ENCODE results near the gene FURIN.

FURIN gene

DNA sequence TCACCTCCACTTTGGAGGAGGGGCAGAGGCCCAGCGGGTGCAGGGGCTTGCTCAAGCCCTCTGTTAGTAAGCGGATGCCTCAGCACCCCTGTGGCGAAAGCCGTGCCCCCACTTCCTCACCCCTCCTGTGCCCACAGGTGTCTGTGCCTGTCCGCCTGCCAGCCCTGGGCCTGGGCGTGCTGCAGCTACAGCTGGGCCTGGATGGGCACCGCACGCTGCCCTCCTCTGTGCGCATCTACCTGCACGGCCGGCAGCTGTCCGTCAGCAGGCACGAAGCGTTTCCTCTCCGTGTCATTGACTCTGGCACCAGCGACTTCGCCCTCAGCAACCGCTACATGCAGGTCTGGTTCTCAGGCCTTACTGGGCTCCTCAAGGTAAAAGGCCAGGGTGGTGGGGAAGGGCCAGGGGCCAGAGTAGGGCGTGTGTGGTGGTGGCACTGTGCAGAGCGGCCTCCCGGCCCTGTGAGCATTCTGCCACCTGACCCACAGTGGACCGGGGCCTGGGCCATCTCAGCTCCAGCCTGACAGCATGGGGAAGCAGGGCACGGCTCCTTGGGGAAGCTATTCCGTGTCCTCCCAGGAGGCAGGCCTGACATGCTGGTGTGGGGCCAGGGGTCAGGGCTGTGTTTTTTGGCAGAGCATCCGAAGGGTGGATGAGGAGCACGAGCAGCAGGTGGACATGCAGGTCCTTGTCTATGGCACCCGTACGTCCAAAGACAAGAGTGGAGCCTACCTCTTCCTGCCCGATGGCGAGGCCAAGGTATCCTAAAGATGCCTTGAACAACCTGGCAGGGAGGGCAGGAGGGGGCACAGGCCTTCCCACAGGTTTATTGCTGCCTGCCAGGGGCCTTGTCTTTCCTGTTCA is 43.8 kb downstream of the FURIN start:
- Histone ChIP-seq H2AFZ (ENCODE audit: low read length) (no peak overlapping the region), H4K20me1 (ENCODE audit: insufficient read depth, low read length) (no peaks in the 10 kb centered on the region), H3K27ac (ENCODE audit: low read length) (no peak overlapping the region), H3K9me2 (replicated peaks; ENCODE audit: insufficient read depth, low read length) (no peaks in the 10 kb centered on the region), H3K4me3 (ENCODE audit: low read length) (no peak overlapping the region), H3K27me3 (replicated peaks; ENCODE audit: insufficient read depth, low read length) (no peaks in the 10 kb centered on the region), H3K79me2 (ENCODE audit: low read length) (no peaks in the 10 kb centered on the region), H3K36me3 (replicated peaks; ENCODE audit: insufficient read depth, low read length) (peaks cover 3% of the 10 kb centered on the region; the same call in 1 of the 2 replicates), H3F3A (ENCODE audit: insufficient read depth, low read length) (no peaks in the 10 kb centered on the region; the same call in 1 of the 2 replicates), H3K4me2 (ENCODE audit: low read depth, low read length) (no peak overlapping the region), H3K9me3 (replicated peaks; ENCODE audit: insufficient read depth, low read length) (no peaks in the 10 kb centered on the region), H3K4me1 (ENCODE audit: low read length) (no peaks in the 10 kb centered on the region), H3K9ac (ENCODE audit: low read length) (no peak overlapping the region)
- TF ChIP-seq EZH2 (optimal IDR thresholded peaks at IDR 0.05; ENCODE audit: low read depth, low read length) (no peak), EZH2phosphoT487 (IDR thresholded peaks at IDR 0.05; ENCODE audit: low read length) (no peak)
- TF ChIP-seq, protein P1, sequence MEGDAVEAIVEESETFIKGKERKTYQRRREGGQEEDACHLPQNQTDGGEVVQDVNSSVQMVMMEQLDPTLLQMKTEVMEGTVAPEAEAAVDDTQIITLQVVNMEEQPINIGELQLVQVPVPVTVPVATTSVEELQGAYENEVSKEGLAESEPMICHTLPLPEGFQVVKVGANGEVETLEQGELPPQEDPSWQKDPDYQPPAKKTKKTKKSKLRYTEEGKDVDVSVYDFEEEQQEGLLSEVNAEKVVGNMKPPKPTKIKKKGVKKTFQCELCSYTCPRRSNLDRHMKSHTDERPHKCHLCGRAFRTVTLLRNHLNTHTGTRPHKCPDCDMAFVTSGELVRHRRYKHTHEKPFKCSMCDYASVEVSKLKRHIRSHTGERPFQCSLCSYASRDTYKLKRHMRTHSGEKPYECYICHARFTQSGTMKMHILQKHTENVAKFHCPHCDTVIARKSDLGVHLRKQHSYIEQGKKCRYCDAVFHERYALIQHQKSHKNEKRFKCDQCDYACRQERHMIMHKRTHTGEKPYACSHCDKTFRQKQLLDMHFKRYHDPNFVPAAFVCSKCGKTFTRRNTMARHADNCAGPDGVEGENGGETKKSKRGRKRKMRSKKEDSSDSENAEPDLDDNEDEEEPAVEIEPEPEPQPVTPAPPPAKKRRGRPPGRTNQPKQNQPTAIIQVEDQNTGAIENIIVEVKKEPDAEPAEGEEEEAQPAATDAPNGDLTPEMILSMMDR (IDR thresholded peaks at IDR 0.05; ENCODE audit: low read length), result no peak
- no peak for DNase-seq

DNA sequence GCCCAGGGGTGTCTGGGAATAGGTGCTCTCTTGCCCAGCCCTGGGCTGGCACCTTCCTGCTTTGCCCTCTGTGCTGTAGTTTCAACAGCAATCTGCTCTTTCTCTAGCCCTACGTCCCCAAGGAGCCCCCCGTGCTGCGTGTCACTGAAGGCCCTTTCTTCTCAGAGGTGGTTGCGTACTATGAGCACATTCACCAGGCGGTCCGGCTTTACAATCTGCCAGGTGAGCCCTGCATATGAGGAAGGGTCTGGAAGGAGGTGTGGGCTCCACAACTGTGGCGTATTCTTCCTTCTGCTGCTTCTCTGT is 44.3 kb downstream of the FURIN start:
- Histone ChIP-seq H3K27ac (ENCODE audit: low read length) (no peak overlapping the region), H3F3A (ENCODE audit: insufficient read depth, low read length) (no peaks in the 10 kb centered on the region), H3K4me1 (ENCODE audit: low read length) (no peaks in the 10 kb centered on the region), H3K9me2 (replicated peaks; ENCODE audit: insufficient read depth, low read length) (no peaks in the 10 kb centered on the region), H2AFZ (ENCODE audit: low read length) (no peak overlapping the region), H4K20me1 (ENCODE audit: insufficient read depth, low read length) (no peaks in the 10 kb centered on the region), H3K4me2 (ENCODE audit: low read depth, low read length) (no peak overlapping the region), H3K9ac (ENCODE audit: low read length) (no peak overlapping the region), H3K27me3 (replicated peaks; ENCODE audit: insufficient read depth, low read length) (no peaks in the 10 kb centered on the region), H3K4me3 (ENCODE audit: low read length) (no peak overlapping the region), H3K79me2 (ENCODE audit: low read length) (no peaks in the 10 kb centered on the region), H3K36me3 (replicated peaks; ENCODE audit: insufficient read depth, low read length) (peaks cover 3% of the 10 kb centered on the region; the same call in 1 of the 2 replicates), H3K9me3 (replicated peaks; ENCODE audit: insufficient read depth, low read length) (no peaks in the 10 kb centered on the region)
- TF ChIP-seq EZH2phosphoT487 (IDR thresholded peaks at IDR 0.05; ENCODE audit: low read length) (no peak), EZH2 (optimal IDR thresholded peaks at IDR 0.05; ENCODE audit: low read depth, low read length) (no peak)
- TF ChIP-seq, protein P1 (IDR thresholded peaks at IDR 0.05; ENCODE audit: low read length), result no peak
- DNase-seq, result no peak

DNA sequence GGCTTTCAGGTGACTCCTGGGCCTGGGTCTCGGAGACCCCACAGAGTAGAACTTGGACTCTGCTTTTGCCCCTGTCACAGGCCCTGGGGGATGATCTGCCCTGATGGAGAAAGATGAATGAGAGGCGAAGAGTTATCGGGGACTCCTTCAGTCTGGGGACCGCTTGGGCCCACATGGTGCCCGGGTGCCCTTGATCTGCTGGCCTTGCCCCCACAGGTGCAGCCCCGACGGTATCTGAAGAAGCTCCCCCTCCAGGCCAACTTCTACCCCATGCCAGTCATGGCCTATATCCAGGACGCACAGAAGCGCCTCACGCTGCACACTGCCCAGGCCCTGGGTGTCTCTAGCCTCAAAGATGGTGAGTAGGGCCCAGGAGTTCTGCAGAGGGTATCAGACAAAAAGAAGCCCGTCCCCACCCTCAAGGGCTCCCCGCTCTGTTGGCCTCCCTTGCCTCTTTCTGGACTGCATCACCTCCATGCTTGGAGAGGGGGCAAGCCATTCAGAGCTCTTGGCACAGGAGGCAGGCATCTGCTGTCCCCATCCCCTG is 45.1 kb downstream of the FURIN start:
- Histone ChIP-seq H3K36me3 (replicated peaks; ENCODE audit: insufficient read depth, low read length) (peaks cover 3% of the 10 kb centered on the region; the same call in 1 of the 2 replicates), H3K27me3 (replicated peaks; ENCODE audit: insufficient read depth, low read length) (no peaks in the 10 kb centered on the region), H3K4me1 (ENCODE audit: low read length) (no peaks in the 10 kb centered on the region), H2AFZ (ENCODE audit: low read length) (no peak overlapping the region), H3K9me3 (replicated peaks; ENCODE audit: insufficient read depth, low read length) (no peaks in the 10 kb centered on the region), H3K9ac (ENCODE audit: low read length) (no peak overlapping the region), H3K9me2 (replicated peaks; ENCODE audit: insufficient read depth, low read length) (no peaks in the 10 kb centered on the region), H3K79me2 (ENCODE audit: low read length) (no peaks in the 10 kb centered on the region), H3F3A (ENCODE audit: insufficient read depth, low read length) (no peaks in the 10 kb centered on the region), H4K20me1 (ENCODE audit: insufficient read depth, low read length) (no peaks in the 10 kb centered on the region), H3K27ac (ENCODE audit: low read length) (no peak overlapping the region), H3K4me2 (ENCODE audit: low read depth, low read length) (no peak overlapping the region), H3K4me3 (ENCODE audit: low read length) (no peak overlapping the region)
- no peak for DNase-seq
- TF ChIP-seq EZH2 (optimal IDR thresholded peaks at IDR 0.05; ENCODE audit: low read depth, low read length) (no peak), EZH2phosphoT487 (IDR thresholded peaks at IDR 0.05; ENCODE audit: low read length) (no peak)
- TF ChIP-seq, protein P1 (IDR thresholded peaks at IDR 0.05; ENCODE audit: low read length), result no peak

All from MM.1S (cell line).